Putamen (tissue), 1 donor: ENCODE results near the gene TMEM82.

ENCODE experiments used
- DNase-seq: peaks from one replicate; pipeline ENCODE4 v3.0.0-alpha.2; 2016; ENCODE audit warnings: low spot score

Gene TMEM82

DNA sequence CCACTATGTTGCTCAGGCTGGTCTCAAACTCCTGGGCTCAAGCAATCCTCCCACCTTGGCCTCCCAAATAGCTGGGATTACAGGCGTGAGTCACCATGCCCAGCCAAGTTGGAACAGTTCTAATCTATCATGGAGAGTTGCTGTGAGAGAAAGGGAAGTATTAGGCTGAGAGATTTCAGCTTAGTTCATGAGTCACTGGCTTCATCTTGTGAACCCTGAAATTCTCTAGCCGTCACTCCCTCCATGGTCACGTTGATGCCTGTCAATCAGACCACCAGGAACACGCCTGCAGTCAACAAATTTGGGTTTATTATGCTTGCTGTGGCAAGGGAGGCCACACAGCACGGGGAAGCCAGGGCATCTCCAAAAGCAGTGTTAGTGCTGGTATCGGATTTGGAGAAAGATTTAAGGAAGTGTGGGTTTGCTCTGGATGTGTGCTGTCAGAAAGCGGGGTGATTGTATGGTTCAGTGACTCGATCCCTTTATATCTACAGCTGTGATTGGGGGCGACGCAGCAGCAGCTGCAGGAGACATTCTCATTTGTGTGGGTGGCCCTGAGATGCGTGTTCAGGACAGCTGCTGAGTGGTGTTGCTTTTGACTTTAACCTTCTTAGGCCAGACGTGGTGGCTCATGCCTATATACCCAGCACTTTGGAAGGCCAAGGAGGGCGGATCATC lies 46.5 kb downstream of the TMEM82 start:
- DNase-seq = no peak

DNA sequence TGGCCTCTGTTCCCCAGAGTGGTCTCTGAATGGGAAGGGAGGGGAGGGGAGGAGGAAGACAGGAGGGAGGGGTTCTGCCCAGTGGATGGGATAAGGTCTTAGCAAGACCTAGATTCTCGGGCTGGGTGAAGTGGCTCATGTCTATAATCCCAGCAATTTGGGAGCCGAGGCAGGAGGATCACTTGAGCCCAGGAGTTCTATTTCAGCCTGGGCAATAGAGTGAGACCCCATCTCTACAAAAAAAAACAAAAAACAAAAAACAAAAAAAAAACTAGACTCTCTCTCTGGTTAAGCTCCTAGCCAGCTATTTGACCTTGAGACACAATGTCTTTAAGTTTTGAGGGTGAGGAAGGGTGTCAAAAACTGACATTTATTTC lies 53.8 kb downstream of the TMEM82 start:
- DNase-seq = no peak
